B cell (primary cell): Measurements from ENCODE around the gene SSBP3. TPM values are rescaled to one million over a fixed set of nuclear protein-coding genes. Genes with fewer than 3 reads are reported as not detected.
"Not testable (repeated sequence)": the region's sequence is repeated elsewhere in the genome, so short reads cannot be mapped to it uniquely, and the experiment has no call there.

Experiments
- ATAC-seq: fragments of 200-7000 bp; cut with Tn5 transposase; one replicate; pipeline ENCODE4 v1.10.0; 2021; ENCODE audit warnings: low read depth, mild to moderate bottlenecking, moderate number of reproducible peaks, moderate library complexity
- CTCF ChIA-PET: fragments of 350-600 bp; sonication (Branson Sonifier 250); formaldehyde crosslinking; loops from one replicate; lab custom pipeline; 2021; ENCODE audit warnings: antibody characterized with exemption, inconsistent platforms; lab: Charles Lee
- POLR2A ChIA-PET: fragments of 350-600 bp; sonication (Branson Sonifier 250); formaldehyde crosslinking; loops from one replicate; lab custom pipeline; 2021; ENCODE audit warnings: antibody characterized with exemption; lab: Charles Lee
- DNase-seq: peaks from one replicate; pipeline ENCODE4 v3.0.0; 2013
- H2AFZ ChIP-seq: 2 replicates; pipeline ENCODE4 v1.6.1; 2012; ENCODE audit warnings: mild to moderate bottlenecking, low read depth, low read length; ENCODE audit not compliant: insufficient read depth, poor library complexity, severe bottlenecking
- H3K27ac ChIP-seq, 2 donors: 1 replicate in 1 of 2; 2 replicates in 1 of 2; pipeline ENCODE4 v1.5.1; 2012 to 2013; ENCODE audit warnings: low read length in 2 of 2, mild to moderate bottlenecking in 2 of 2, moderate library complexity in 1 of 2
- H3K27me3 ChIP-seq, 4 experiments: fragments of 200-600 bp in 1 of 4; sonication (generic) in 1 of 4; replicated peaks in 1 of 4; 1 replicate in 2 of 4; 2 replicates in 2 of 4; pipeline versions ENCODE4 v1.6.1 to v1.7.0; 2013 to 2016; ENCODE audit warnings: low read length in 3 of 4, mild to moderate bottlenecking in 2 of 4, mixed read lengths in 1 of 4, moderate library complexity in 1 of 4; ENCODE audit not compliant: insufficient read depth in 4 of 4, control insufficient read depth in 3 of 4; ENCODE audit errors: control extremely low read depth in 1 of 4
- H3K36me3 ChIP-seq, 2 experiments: replicated peaks in 1 of 2; 1 replicate in 1 of 2; 2 replicates in 1 of 2; pipeline versions ENCODE4 v1.6.1 to v1.7.1; 2013; ENCODE audit warnings: low read length in 1 of 2; ENCODE audit not compliant: insufficient read depth in 2 of 2, control insufficient read depth in 1 of 2; ENCODE audit errors: control extremely low read depth in 1 of 2, extremely low read depth in 1 of 2
- H3K4me1 ChIP-seq, 2 donors: fragments of 200-600 bp in 1 of 2; sonication (generic) in 1 of 2; 1 replicate in 1 of 2; 2 replicates in 1 of 2; pipeline versions ENCODE4 v1.5.1 to v1.6.1; 2013 to 2017; ENCODE audit warnings: low read length in 2 of 2; ENCODE audit not compliant: control insufficient read depth in 2 of 2, insufficient read depth in 2 of 2
- H3K4me2 ChIP-seq: replicated peaks from 2 replicates; pipeline ENCODE3; 2012; ENCODE audit warnings: mild to moderate bottlenecking, low read depth, low read length; ENCODE audit not compliant: poor library complexity, severe bottlenecking
- H3K4me3 ChIP-seq, 5 experiments: fragments of 200-600 bp in 1 of 5; sonication (generic) in 1 of 5; 1 replicate in 3 of 5; 2 replicates in 2 of 5; pipeline versions ENCODE4 v1.5.1 to v1.7.0; 2011 to 2016; ENCODE audit warnings: low read length in 4 of 5, mild to moderate bottlenecking in 4 of 5, low read depth in 2 of 5, control low read depth in 1 of 5, moderate library complexity in 1 of 5; ENCODE audit not compliant: insufficient read depth in 1 of 5; ENCODE audit errors: control extremely low read depth in 1 of 5, extremely low read depth in 1 of 5
- H3K79me2 ChIP-seq: fragments of 200-600 bp; sonication (generic); one replicate; pipeline ENCODE4 v1.6.0; 2016; ENCODE audit warnings: low read length; ENCODE audit not compliant: control insufficient read depth, insufficient read depth
- H3K9ac ChIP-seq: fragments of 200-600 bp; sonication (generic); 2 replicates; pipeline ENCODE4 v1.6.1; 2017; ENCODE audit warnings: mild to moderate bottlenecking, low read length, moderate library complexity
- H3K9me3 ChIP-seq, 3 donors: one replicate each; pipeline versions ENCODE4 v1.6.1 to v1.7.1; 2013; ENCODE audit warnings: low read length in 2 of 3; ENCODE audit not compliant: control insufficient read depth in 2 of 3, insufficient read depth in 1 of 3; ENCODE audit errors: control extremely low read depth in 1 of 3
- H4K20me1 ChIP-seq: 2 replicates; pipeline ENCODE4 v1.6.0; 2012; ENCODE audit warnings: mild to moderate bottlenecking, low read length; ENCODE audit not compliant: insufficient read depth, control insufficient read depth, poor library complexity, severe bottlenecking
- H3K27ac Mint-ChIP-seq: one replicate; pipeline ENCODE4 v1.8.0; 2021; ENCODE audit warnings: mixed read lengths
- H3K27me3 Mint-ChIP-seq: one replicate; pipeline ENCODE4 v1.8.0; 2021; ENCODE audit warnings: mixed read lengths
- H3K4me1 Mint-ChIP-seq: one replicate; pipeline ENCODE4 v1.8.0; 2021; ENCODE audit warnings: mixed read lengths
- H3K4me3 Mint-ChIP-seq: one replicate; pipeline ENCODE4 v1.8.0; 2021; ENCODE audit warnings: mixed read lengths
- H3K9me3 Mint-ChIP-seq: one replicate; pipeline ENCODE4 v1.8.0; 2022; ENCODE audit warnings: mixed read lengths; ENCODE audit not compliant: insufficient read depth
- EZH2 ChIP-seq: IDR thresholded peaks from 2 replicates; pipeline ENCODE4 v1.6.1; 2012; ENCODE audit warnings: borderline replicate concordance, low read depth, mild to moderate bottlenecking, moderate library complexity, low read length; ENCODE audit not compliant: insufficient read depth, poor library complexity, severe bottlenecking
- WGBS: methylation state at CpG from one replicate; pipeline ENCODE4 v1.1.5; 2013; ENCODE audit warnings: missing lambda C conversion rate; ENCODE audit not compliant: insufficient coverage; 5-methylcytosine and 5-hydroxymethylcytosine counted together
- intact Hi-C: fragments of 100-400 bp; cut with micrococcal nuclease; formaldehyde crosslinking; loops from one replicate; pipeline ENCODE4 v1.10.0; 2022
- polyA plus RNA-seq: library from polyadenylated mRNA; depleted of rRNA; stranded (reverse); fragments of >200 nt; gene quantifications from 2 replicates; pipeline ENCODE4 v1.2.3, GENCODE V29; 2012
- total RNA-seq, 2 donors: library from RNA; stranded (reverse); fragments of 120-200 nt in 1 of 2; gene quantifications; 1 replicate in 1 of 2; 2 replicates in 1 of 2; pipeline versions ENCODE4 v1.2.3 to v1.2.4, GENCODE V29; 2013 to 2022
- TF ChIP-seq, protein P1 (sequence below): fragments of 200-600 bp; IDR thresholded peaks from one replicate; pipeline ENCODE4 v1.8.0; 2022; ENCODE audit warnings: antibody characterized with exemption, mild to moderate bottlenecking

SSBP3 gene
- total and polyA plus RNA-seq, 2 donors (not counting 1 experiment from before 2014, with no cell fraction given) = 16.9 to 30.7 TPM

GRCh38 chr1:54347261-54347954 is 58.8 kb downstream of the SSBP3 start:
- H3K4me1 Mint-ChIP-seq = no peaks in the 10 kb centered on the region
- Histone ChIP-seq H2AFZ (no peak overlapping the region), H3K79me2 (peaks cover 27% of the 10 kb centered on the region), H3K4me3 (no peak overlapping the region), H3K36me3 (peaks cover 0 to 2% of the 10 kb centered on the region in 2 experiments), H3K9me3 (no peaks in the 10 kb centered on the region), H3K27ac (no peak overlapping the region), H3K4me1 (no peaks in the 10 kb centered on the region), H3K9ac (no peak overlapping the region), H3K4me2 (no peak overlapping the region), H4K20me1 (no peaks in the 10 kb centered on the region), H3K27me3 (no peaks in the 10 kb centered on the region)
- no peak for TF ChIP-seq EZH2
- TF ChIP-seq, protein P1, sequence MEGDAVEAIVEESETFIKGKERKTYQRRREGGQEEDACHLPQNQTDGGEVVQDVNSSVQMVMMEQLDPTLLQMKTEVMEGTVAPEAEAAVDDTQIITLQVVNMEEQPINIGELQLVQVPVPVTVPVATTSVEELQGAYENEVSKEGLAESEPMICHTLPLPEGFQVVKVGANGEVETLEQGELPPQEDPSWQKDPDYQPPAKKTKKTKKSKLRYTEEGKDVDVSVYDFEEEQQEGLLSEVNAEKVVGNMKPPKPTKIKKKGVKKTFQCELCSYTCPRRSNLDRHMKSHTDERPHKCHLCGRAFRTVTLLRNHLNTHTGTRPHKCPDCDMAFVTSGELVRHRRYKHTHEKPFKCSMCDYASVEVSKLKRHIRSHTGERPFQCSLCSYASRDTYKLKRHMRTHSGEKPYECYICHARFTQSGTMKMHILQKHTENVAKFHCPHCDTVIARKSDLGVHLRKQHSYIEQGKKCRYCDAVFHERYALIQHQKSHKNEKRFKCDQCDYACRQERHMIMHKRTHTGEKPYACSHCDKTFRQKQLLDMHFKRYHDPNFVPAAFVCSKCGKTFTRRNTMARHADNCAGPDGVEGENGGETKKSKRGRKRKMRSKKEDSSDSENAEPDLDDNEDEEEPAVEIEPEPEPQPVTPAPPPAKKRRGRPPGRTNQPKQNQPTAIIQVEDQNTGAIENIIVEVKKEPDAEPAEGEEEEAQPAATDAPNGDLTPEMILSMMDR = no peak
- H3K9me3 Mint-ChIP-seq = no peaks in the 10 kb centered on the region
- intact Hi-C loops = no loop called here
- CTCF ChIA-PET = no interaction called here
- WGBS = 90% methylated on average over 4 of the region's 6 CpGs
- DNase-seq (no peak), ATAC-seq (no peak)
- H3K4me3 Mint-ChIP-seq = no peak overlapping the region
- H3K27ac Mint-ChIP-seq = no peak overlapping the region
- POLR2A ChIA-PET = no interaction called here
- no peaks in the 10 kb centered on the region for H3K27me3 Mint-ChIP-seq

DNA sequence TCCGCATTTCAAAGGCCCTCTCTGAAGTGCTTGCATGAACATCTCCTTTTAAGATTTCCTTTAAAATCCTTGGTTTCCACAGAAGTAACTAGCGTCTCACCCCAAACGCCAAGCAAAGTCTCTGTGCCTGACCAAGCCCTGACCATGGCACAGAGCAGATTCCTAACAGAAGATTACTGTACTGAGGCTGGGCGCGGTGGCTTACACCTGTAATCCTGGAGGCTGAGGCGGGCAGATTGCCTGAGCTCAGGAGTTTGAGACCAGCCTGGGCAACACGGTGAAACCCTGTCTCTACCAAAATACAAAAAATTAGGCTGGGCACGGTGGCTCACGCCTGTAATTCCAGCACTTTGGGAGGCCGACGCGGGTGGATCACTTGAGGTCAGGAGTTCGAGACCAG is 60.6 kb downstream of the SSBP3 start:
- H3K27me3 ChIP-seq, intact Hi-C loops, H3K27ac ChIP-seq, H2AFZ ChIP-seq, ATAC-seq, POLR2A ChIA-PET, DNase-seq, H3K4me3 ChIP-seq, H3K4me2 ChIP-seq, H3K36me3 ChIP-seq, H3K27ac Mint-ChIP-seq, H4K20me1 ChIP-seq, H3K27me3 Mint-ChIP-seq, H3K4me3 Mint-ChIP-seq, H3K4me1 Mint-ChIP-seq, H3K9me3 ChIP-seq, H3K4me1 ChIP-seq, H3K9ac ChIP-seq, H3K9me3 Mint-ChIP-seq, CTCF ChIA-PET: not testable (repeated sequence)
- peaks cover 30% of the 10 kb centered on the region for H3K79me2 ChIP-seq
- WGBS = over 99% methylated on average over 13 of the region's 13 CpGs
